Upper lobe of right lung (tissue), 1 donor: ENCODE data around the gene REST. TPM values are rescaled to one million over a fixed set of nuclear protein-coding genes. Genes with fewer than 3 reads are reported as not detected.
A peak's percentile ranks its signal among the peaks of the same experiment; 100 is the strongest.
"Not testable (repeated sequence)": the region's sequence is repeated elsewhere in the genome, so short reads cannot be mapped to it uniquely, and the experiment has no call there.

Experiments
- ATAC-seq: fragments of 200-7000 bp; cut with Tn5 transposase; one replicate; pipeline ENCODE4 v1.9.1; 2020; ENCODE audit warnings: mild to moderate bottlenecking, moderate library complexity
- DNase-seq: peaks from one replicate; pipeline ENCODE4 v3.0.0-alpha.2; 2020
- H3K27ac ChIP-seq: fragments of 200-600 bp; one replicate; pipeline ENCODE4 v1.8.0; 2022
- H3K27me3 ChIP-seq: fragments of 200-600 bp; one replicate; pipeline ENCODE4 v1.8.0; 2022; ENCODE audit warnings: mild to moderate bottlenecking
- H3K36me3 ChIP-seq: fragments of 200-600 bp; one replicate; pipeline ENCODE4 v1.8.0; 2022
- H3K4me1 ChIP-seq: fragments of 200-600 bp; one replicate; pipeline ENCODE4 v1.8.0; 2022
- H3K4me3 ChIP-seq: fragments of 200-600 bp; one replicate; pipeline ENCODE4 v1.8.0; 2022; ENCODE audit warnings: mild to moderate bottlenecking
- H3K9me3 ChIP-seq: fragments of 200-600 bp; one replicate; pipeline ENCODE4 v1.8.0; 2022
- intact Hi-C: fragments of 100-400 bp; cut with DNase I; formaldehyde crosslinking; loops from one replicate; pipeline ENCODE4 v1.11.0; 2022
- total RNA-seq: library from RNA; stranded (reverse); fragmentation: NEBNext Ultra II Directional; extraction: Animal tissue kit (Norgen Biotek cat#: 25700); gene quantifications from one replicate; pipeline ENCODE4 v1.2.1, GENCODE V29; 2021
- TF ChIP-seq, protein P1 (sequence below): fragments of 200-600 bp; IDR thresholded peaks from one replicate; pipeline ENCODE4 v1.8.0; 2022; ENCODE audit warnings: antibody characterized with exemption
- donor health status: DM: no; HTN: yes; CAD: no; lungs with severe emphysema.

The REST gene
- total RNA-seq, 1 donor from 2014 or later = 39.0 TPM

DNA sequence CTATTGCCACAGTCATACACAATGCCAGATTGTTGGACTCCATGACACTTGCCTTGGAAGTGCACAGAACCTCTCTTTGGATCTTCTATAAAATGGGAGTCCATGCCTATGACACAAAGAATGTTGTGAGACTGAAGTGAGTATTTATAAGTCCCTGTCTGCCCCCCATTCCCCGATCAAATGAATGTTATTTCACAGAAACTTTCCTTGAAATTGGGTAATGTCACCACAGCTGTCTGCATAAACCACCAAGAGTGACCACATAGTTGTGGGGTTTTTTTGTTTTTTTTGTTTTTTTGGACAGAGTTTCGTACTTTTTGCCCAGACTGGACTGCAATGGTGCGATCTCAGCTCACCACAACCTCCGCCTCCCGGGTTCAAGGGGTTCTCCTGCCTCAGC is 27.1 kb upstream of the REST start:
- Histone ChIP-seq H3K9me3 (no peaks in the 10 kb centered on the region), H3K27ac (no peak overlapping the region), H3K4me1 (no peaks in the 10 kb centered on the region), H3K36me3 (no peaks in the 10 kb centered on the region), H3K4me3 (no peak overlapping the region), H3K27me3 (no peaks in the 10 kb centered on the region)
- TF ChIP-seq, protein P1, sequence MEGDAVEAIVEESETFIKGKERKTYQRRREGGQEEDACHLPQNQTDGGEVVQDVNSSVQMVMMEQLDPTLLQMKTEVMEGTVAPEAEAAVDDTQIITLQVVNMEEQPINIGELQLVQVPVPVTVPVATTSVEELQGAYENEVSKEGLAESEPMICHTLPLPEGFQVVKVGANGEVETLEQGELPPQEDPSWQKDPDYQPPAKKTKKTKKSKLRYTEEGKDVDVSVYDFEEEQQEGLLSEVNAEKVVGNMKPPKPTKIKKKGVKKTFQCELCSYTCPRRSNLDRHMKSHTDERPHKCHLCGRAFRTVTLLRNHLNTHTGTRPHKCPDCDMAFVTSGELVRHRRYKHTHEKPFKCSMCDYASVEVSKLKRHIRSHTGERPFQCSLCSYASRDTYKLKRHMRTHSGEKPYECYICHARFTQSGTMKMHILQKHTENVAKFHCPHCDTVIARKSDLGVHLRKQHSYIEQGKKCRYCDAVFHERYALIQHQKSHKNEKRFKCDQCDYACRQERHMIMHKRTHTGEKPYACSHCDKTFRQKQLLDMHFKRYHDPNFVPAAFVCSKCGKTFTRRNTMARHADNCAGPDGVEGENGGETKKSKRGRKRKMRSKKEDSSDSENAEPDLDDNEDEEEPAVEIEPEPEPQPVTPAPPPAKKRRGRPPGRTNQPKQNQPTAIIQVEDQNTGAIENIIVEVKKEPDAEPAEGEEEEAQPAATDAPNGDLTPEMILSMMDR = no peak
- no peak for DNase-seq
- no peak for ATAC-seq
- intact Hi-C loops = no loop called here

DNA sequence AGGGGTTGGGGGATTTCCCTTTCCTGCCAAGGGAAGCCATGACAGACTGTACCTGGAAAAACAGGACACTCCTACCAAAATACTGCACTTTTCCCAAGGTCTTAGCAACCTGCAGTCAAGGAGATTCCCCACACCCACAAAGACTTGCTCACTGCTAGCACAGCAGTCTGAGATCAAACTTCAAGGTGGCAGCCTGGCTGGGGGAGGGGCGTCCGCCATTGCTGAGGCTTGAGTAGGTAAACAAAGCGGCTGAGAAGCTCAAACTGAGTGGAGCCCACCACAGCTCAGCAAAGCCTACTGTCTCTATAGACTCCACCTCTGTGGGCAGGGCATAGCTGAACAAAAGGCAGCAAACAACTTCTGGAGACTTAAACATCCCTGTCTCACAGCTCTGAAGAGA is 23.2 kb upstream of the REST start:
- H3K4me3 ChIP-seq, H3K27ac ChIP-seq, H3K36me3 ChIP-seq, DNase-seq, H3K4me1 ChIP-seq, intact Hi-C loops, H3K27me3 ChIP-seq, H3K9me3 ChIP-seq, ATAC-seq: not testable (repeated sequence)

DNA sequence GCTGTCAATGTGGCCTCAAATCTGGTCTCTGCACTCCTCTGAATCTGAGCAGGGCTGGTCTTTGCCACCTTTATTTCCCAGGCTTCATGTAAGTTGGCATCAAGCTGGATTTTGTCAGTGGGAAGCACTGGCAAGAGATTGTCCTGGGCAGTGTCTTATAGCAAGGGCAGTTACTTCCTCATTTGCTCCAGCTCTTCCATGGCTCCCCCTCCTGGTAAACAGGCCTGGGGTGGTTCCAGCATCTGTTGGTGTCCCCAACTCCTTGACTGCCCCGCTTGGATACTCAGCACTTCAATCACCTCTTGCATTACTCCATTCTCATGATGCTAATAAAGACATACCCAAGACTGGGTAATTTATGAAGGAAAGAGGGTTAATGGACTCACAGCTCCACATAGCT is 15.0 kb upstream of the REST start:
- ATAC-seq = peak; percentile 43
- DNase-seq = no peak
- H3K36me3 ChIP-seq = no peaks in the 10 kb centered on the region
- H3K9me3 ChIP-seq = no peaks in the 10 kb centered on the region
- TF ChIP-seq, protein P1 = no peak
- H3K27me3 ChIP-seq = no peaks in the 10 kb centered on the region
- intact Hi-C loops = no loop called here
- no peak overlapping the region for H3K27ac ChIP-seq
- no peak overlapping the region for H3K4me3 ChIP-seq
- H3K4me1 ChIP-seq = no peaks in the 10 kb centered on the region

DNA sequence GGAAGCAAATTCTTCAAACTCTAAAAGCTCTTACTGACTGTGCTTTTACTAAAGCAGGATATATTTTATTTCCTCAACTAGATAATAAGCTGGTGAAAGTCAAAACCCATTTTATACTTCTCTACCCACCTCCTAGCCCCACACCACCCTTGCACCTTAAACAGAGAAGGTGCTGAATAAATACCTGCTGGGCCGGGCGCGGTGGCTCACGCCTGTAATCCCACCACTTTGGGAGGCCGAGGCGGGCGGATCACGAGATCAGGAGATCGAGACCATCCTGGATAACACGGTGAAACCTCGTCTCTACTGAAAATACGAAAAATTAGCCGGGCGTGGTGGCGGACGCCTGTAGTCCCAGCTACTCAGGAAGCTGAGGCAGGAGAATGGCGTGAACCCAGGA is 9.9 kb upstream of the REST start:
- H3K27me3 ChIP-seq, DNase-seq, intact Hi-C loops, H3K4me3 ChIP-seq, ATAC-seq, H3K36me3 ChIP-seq, H3K9me3 ChIP-seq, H3K27ac ChIP-seq, H3K4me1 ChIP-seq: not testable (repeated sequence)

DNA sequence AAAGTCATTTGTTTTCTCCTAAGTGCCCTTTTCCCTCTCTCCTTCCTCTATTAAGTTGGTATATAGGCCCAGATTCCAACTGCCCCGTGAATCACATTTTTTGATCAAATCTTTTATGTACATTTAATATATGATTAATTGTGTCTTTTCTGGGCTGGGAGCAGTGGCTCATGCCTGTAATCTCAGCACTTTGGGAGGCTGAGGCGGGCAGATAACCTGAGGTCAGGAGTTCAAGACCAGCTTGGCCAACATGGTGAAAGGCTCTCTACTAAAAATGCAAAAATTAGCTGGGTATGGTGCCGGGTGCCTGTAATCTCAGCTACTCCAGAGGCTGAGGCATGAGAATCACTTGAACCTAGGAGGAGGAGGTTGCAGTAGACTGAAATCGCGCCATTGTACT is 7.5 kb upstream of the REST start:
- H3K4me1 ChIP-seq, H3K4me3 ChIP-seq, H3K9me3 ChIP-seq, H3K36me3 ChIP-seq, ATAC-seq, DNase-seq, H3K27ac ChIP-seq, H3K27me3 ChIP-seq, intact Hi-C loops: not testable (repeated sequence)

DNA sequence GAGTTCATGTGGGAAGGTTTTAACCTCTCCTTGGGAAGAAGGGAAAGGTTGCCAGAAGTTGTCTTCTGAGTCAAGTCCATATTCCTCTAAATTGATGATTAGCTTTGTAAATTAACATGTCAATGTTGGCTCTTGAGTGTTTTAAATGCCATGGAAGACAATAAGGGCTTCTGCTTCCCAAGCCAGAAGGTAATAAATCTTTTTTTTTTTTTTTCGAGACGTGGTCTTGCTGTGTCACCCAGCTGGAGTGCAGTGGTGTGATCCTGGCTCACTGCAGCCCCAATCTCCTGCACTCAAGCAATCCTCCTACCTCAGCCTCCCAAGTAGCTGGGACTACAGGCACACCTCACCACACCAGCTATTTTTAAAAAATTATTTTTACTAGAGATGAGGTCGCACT is 5.0 kb upstream of the REST start:
- H3K9me3 ChIP-seq = no peaks in the 10 kb centered on the region
- H3K36me3 ChIP-seq = no peaks in the 10 kb centered on the region
- intact Hi-C loops = no loop called here
- ATAC-seq = no peak
- H3K27ac ChIP-seq = no peak overlapping the region
- no peak overlapping the region for H3K4me3 ChIP-seq
- peaks cover 4% of the 10 kb centered on the region for H3K4me1 ChIP-seq
- no peaks in the 10 kb centered on the region for H3K27me3 ChIP-seq
- DNase-seq = no peak
- TF ChIP-seq, protein P1 = no peak

DNA sequence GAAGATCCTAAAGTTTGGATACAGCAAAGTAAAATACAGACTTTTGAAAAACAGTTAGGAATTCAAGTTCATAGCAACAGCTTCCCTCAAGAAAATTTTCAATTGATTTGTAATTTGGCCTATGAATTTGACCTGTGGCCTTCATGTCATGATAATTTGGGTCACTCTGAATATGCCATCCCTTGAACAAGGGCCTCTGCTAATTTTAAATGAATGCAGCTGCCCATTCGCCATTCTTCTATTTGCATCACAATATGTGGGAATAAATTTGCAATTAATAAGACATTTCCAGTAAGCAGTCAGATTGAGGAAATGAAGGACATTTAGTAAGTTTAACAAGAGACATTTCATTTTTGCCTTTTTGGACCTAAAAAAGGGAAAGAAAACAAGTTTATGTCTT is 1.9 kb upstream of the REST start:
- Histone ChIP-seq H3K4me1 (peaks cover 16% of the 10 kb centered on the region), H3K9me3 (no peaks in the 10 kb centered on the region), H3K4me3 (no peak overlapping the region), H3K36me3 (no peaks in the 10 kb centered on the region), H3K27me3 (no peaks in the 10 kb centered on the region), H3K27ac (no peak overlapping the region)
- TF ChIP-seq, protein P1 = no peak
- ATAC-seq (no peak), DNase-seq (no peak)
- intact Hi-C loops = no loop called here
